ENCODE measurements around the gene JAKMIP1.

The JAKMIP1 gene

GRCh38 chr4:6086846-6087245 lies 113.5 kb downstream of the JAKMIP1 start:
- no peak for DNase-seq

GRCh38 chr4:6085691-6086628 lies 114.4 kb downstream of the JAKMIP1 start:
- no peak for DNase-seq

- no peak for DNase-seq
These were observed 115.2 kb downstream of the JAKMIP1 start for GRCh38 chr4:6085028-6085690.

- no peak for DNase-seq
These were observed 120.4 kb downstream of the JAKMIP1 start for GRCh38 chr4:6079965-6080364.

GRCh38 chr4:6078560-6078959 lies 121.8 kb downstream of the JAKMIP1 start:
- no peak for DNase-seq

GRCh38 chr4:6076391-6076790 lies 124.0 kb downstream of the JAKMIP1 start:
- no peak for DNase-seq

- no peak for DNase-seq
These were observed 125.6 kb downstream of the JAKMIP1 start for GRCh38 chr4:6074758-6075157.

GRCh38 chr4:6071959-6072720 lies 128.2 kb downstream of the JAKMIP1 start:
- no peak for DNase-seq

- no peak for DNase-seq
These were observed 129.0 kb downstream of the JAKMIP1 start for GRCh38 chr4:6071191-6071958.

- no peak for DNase-seq
These were observed 130.3 kb downstream of the JAKMIP1 start for GRCh38 chr4:6069845-6070709.

GRCh38 chr4:6068986-6069385 lies 131.4 kb downstream of the JAKMIP1 start:
- no peak for DNase-seq

- no peak for DNase-seq
These were observed 134.3 kb downstream of the JAKMIP1 start for GRCh38 chr4:6065934-6066590.

- DNase-seq = no peak
These were observed 135.2 kb downstream of the JAKMIP1 start for GRCh38 chr4:6065166-6065565.

- DNase-seq = no peak
These were observed 136.0 kb downstream of the JAKMIP1 start for GRCh38 chr4:6064383-6064782.

GRCh38 chr4:6063684-6064083 lies 136.7 kb downstream of the JAKMIP1 start:
- DNase-seq = no peak

- DNase-seq = no peak
These were observed 138.2 kb downstream of the JAKMIP1 start for GRCh38 chr4:6062133-6062532.

- DNase-seq = no peak
These were observed 141.0 kb downstream of the JAKMIP1 start for GRCh38 chr4:6059375-6059805.

GRCh38 chr4:6058531-6059374 lies 141.6 kb downstream of the JAKMIP1 start:
- DNase-seq = no peak

GRCh38 chr4:6056976-6057766 lies 143.2 kb downstream of the JAKMIP1 start:
- DNase-seq = no peak
